Motor neuron (in vitro differentiated cells): ENCODE measurements around the gene ANKS6. TPM values are rescaled to one million over a fixed set of nuclear protein-coding genes. Genes with fewer than 3 reads are reported as not detected.

ENCODE experiments used
- ATAC-seq, 8 experiments: fragments of 200-7000 bp; cut with Tn5 transposase; replicated peaks in 6 of 8; 2 replicates each; pipeline ENCODE4 v1.8.0; 2021; ENCODE audit warnings: mild to moderate bottlenecking in 8 of 8, moderate library complexity in 8 of 8
- H3K27ac ChIP-seq, 2 donors: fragments of 250-450 bp; sonication (Bioruptor Pico); 2 replicates each; pipeline ENCODE4 v1.9.0; 2021; ENCODE audit warnings: antibody characterized with exemption in 2 of 2, mild to moderate bottlenecking in 2 of 2, moderate library complexity in 1 of 2
- H3K4me1 ChIP-seq, 2 donors: fragments of 250-450 bp; sonication (Bioruptor Pico); replicated peaks in 1 of 2; 2 replicates each; pipeline ENCODE4 v1.6.1; 2021; ENCODE audit warnings: antibody characterized with exemption in 2 of 2, mild to moderate bottlenecking in 2 of 2, moderate library complexity in 1 of 2
- H3K4me3 ChIP-seq, 5 donors: fragments of 250-450 bp; sonication (Bioruptor Pico); 2 replicates each; pipeline ENCODE4 v1.9.0; 2021; ENCODE audit warnings: antibody characterized with exemption in 5 of 5, mild to moderate bottlenecking in 5 of 5, moderate library complexity in 4 of 5
- WGBS, 10 experiments: fragments of 450-650 bp; shearing (Covaris generic); methylation state at CpG; one replicate each; pipeline ENCODE4 v1.0.0; 2022; 5-methylcytosine and 5-hydroxymethylcytosine counted together
- in situ Hi-C, 9 experiments: fragments of 400-800 bp; cut with MboI; loops; one replicate each; pipeline ENCODE4 v1.15.0; 2021; ENCODE audit warnings: low sequenced_read_pairs in 9 of 9, low pct_unique_long_range_greater_than_20kb in 2 of 9; ENCODE audit not compliant: unreplicated experiment in 9 of 9
- total RNA-seq, 8 experiments: library from RNA; unstranded; fragments of 300-600 nt; gene quantifications; 2 replicates each; pipeline versions ENCODE4 v1.2.3 to v1.2.4, GENCODE V29; 2022

ANKS6 gene
- total RNA-seq, 8 experiments from 2014 or later = 2.8 to 28.4 (median 6.8) TPM

DNA sequence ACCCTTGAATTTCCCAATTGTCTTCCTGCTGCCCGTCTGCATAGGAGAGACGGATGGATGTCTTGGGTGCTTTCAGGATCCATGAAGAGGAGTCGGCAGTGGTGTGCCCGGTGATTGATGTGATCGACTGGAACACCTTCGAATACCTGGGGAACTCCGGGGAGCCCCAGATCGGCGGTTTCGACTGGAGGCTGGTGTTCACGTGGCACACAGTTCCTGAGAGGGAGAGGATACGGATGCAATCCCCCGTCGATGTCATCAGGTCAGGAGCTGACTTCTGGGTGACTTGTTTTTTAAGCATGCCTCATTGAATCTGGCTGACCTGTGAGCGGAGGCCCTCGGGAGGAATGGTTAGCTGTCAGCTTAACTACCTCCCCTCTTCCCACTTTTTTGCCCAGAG, 35.3 kb upstream of the ANKS6 start:
- Histone ChIP-seq H3K4me1 (peaks cover 0 to 8% of the 10 kb centered on the region in 2 donors), H3K27ac (no peak overlapping the region), H3K4me3 (no peak overlapping the region)
- in situ Hi-C loops = loop anchor here in 3 of 9 experiments (25.0 kb wide), 3 partner anchors 156 to 306 kb away; partner anchors contain the start of gene TGFBR1 (in 1 of the 3)
- ATAC-seq = peak in 5 of 8 experiments; percentile 38 to 79 (median 58)
- WGBS, 10 experiments = 52 to 100% (median 74%) methylated on average over 2 to 13 of the region's 16 CpGs; no CpG with 5 or more reads in 3 of the 10 experiments

DNA sequence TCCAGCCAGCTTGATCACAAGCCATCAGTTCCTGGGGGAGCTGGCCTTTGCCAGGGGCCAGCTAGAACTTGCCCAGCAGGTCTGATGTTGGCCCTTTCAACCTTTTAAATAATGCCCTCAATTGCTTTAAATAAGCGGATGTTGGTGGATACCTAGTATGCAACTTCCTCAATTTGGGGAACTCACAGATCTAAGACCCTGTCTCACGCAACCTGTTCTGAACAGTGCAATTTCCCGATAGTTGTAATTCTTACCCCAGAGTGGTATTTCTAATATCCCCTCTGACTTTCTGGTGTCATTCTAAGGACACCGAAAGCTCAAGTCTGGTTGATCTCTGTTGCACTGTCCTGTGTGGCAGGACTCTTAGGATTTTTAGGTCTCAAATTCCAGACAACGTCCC, 34.2 kb upstream of the ANKS6 start:
- in situ Hi-C loops = loop anchor here in 3 of 9 experiments (25.0 kb wide), 3 partner anchors 157 to 307 kb away; partner anchors contain the start of gene TGFBR1 (in 1 of the 3)
- 73 to 100% (median 97%) methylated on average over 1 to 5 of the region's 5 CpGs for WGBS, 10 experiments
- peaks cover 0 to 8% of the 10 kb centered on the region in 2 donors for H3K4me1 ChIP-seq
- no peak overlapping the region for H3K27ac ChIP-seq
- no peak overlapping the region for H3K4me3 ChIP-seq
- ATAC-seq = no peak

DNA sequence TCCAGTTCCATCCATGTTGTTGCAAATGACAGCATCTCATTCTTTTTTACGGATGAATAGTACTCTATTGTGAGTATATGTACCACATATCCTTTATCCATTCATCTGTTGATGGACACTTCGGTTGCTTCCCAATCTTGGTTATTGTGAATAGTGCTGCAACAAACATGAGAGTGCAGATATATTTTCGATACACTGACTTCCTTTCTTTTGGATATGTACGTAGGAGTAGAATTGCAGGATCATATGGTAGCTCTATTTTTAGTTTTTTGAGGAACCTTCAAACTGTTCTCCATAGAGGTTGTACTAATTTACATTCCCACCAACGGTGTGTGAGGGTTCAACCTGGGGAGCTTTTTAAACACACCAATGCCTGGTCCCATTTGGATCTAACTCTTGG, 33.4 kb upstream of the ANKS6 start:
- Histone ChIP-seq H3K4me1 (peaks cover 0 to 8% of the 10 kb centered on the region in 2 donors), H3K4me3 (no peak overlapping the region), H3K27ac (no peak overlapping the region)
- 40 to 100% (median 92%) methylated on average over 1 to 5 of the region's 5 CpGs for WGBS, 10 experiments
- ATAC-seq = no peak
- in situ Hi-C loops = loop anchor here in 3 of 9 experiments (25.0 kb wide), 3 partner anchors 158 to 308 kb away; partner anchors contain the start of gene TGFBR1 (in 1 of the 3)

DNA sequence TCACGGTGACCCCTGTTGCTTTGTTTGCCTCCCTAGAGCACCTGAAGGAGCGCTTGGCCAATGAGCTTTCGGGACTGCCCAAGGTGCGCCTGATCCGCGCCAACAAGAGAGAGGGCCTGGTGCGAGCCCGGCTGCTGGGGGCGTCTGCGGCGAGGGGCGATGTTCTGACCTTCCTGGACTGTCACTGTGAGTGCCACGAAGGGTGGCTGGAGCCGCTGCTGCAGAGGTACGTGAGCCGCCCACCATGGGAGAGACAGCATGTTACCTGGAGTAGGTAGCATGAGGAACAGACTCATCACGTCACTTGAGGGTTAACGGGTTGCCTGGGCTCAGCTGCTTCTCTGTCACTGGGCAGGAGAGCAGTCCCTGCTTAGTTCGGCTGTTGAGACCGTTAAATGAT, 30.4 kb upstream of the ANKS6 start:
- H3K4me3 ChIP-seq = no peak overlapping the region
- ATAC-seq = peak in 1 of 8 experiments; percentile 20
- H3K27ac ChIP-seq = no peak overlapping the region
- WGBS, 10 experiments = 73 to 100% (median 94%) methylated on average over 1 to 8 of the region's 20 CpGs; no CpG with 5 or more reads in 3 of the 10 experiments
- in situ Hi-C loops = loop anchor here in 3 of 9 experiments (25.0 kb wide), 3 partner anchors 161 to 311 kb away; partner anchors contain the start of gene TGFBR1 (in 1 of the 3)
- peaks cover 0 to 5% of the 10 kb centered on the region in 2 donors for H3K4me1 ChIP-seq

DNA sequence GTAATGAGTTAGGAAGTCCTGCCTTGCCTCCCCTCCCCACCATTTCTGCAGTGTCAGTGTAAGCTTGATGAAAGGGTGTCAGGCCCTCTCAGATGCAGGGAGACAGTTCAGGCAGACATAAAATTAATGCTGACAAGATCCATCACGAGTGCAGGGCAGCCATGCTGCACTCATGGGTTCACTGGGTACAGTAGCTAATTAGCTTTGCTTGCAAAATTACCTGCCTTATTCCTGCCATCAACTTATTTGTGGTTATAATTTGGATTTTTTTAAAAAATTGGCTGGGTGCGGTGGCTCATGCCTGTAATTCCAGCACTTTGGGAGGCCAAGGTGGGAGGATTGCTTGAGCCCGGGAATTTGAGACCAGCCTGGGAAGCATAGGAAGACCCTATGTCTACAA, 29.1 kb upstream of the ANKS6 start:
- no peak overlapping the region for H3K27ac ChIP-seq
- no peaks in the 10 kb centered on the region for H3K4me1 ChIP-seq
- in situ Hi-C loops = loop anchor here in 3 of 9 experiments (25.0 kb wide), 3 partner anchors 162 to 312 kb away; partner anchors contain the start of gene TGFBR1 (in 1 of the 3)
- 20 to 100% (median 75%) methylated on average over 1 to 3 of the region's 3 CpGs; no CpG with 5 or more reads in 3 of the 10 experiments for WGBS, 10 experiments
- no peak overlapping the region for H3K4me3 ChIP-seq
- ATAC-seq = peak in 3 of 8 experiments; percentile 27 to 34 (median 27)

DNA sequence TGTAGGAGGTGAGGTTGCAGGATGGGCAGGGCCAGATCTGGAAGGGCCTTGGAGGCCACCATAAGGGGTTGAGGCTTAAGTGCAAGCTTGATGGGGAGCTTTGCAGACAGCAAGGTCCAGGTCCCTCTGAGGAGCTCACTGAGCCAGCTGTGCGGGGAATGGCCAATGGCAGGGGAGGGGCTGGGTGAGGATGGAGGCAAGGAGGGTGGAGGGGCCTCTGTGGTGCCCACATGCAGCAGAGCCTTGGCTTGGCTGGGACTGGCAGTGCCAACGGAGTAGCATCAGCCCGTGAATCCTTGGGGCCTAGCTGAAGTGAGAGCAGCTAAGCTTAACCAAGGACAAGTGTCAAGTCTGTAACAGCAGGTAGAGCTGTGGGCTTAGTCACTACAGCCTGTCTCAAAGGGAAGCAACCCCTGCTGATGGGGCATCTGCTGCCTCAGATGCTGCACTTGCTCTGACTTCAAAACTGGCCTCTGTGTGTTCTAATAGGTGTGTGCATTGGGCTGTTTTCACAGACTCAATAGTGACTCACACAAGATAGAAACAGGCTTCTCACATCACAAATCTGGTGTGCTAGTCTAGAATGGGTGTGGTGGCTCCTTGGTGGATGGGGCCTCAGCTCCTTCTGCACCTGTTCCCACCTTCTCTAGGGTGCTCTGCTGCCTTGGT, 27.4 kb upstream of the ANKS6 start:
- in situ Hi-C loops = no loop called here
- Histone ChIP-seq H3K4me1 (no peaks in the 10 kb centered on the region), H3K27ac (no peak overlapping the region), H3K4me3 (no peak overlapping the region)
- peak in 2 of 8 experiments; percentile 21 to 47 for ATAC-seq
- no CpG with 5 or more reads among the region's 3 CpGs for WGBS, 10 experiments

DNA sequence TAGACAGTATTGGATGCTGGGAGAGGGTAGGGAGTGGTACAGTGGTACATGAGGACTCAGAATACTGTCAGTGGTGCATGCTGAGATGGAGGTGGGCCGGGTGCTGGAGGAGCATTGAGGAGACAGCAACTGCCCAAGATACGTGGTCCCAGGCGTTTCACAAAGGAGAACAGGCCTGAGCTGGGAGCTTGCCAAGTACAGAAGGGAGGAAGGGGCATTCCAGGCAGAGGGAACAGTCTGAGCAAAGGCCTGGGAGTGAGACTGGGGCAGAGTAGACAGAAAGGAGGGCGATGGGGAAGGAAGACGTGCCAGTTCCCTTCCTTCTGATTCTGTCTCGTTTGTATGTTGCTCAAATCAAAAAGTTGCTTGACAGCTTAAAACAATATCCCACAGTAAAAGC, 26.3 kb upstream of the ANKS6 start:
- H3K4me3 ChIP-seq = no peak overlapping the region
- WGBS, 10 experiments = 60 to 100% (median 100%) methylated on average over 1 to 3 of the region's 6 CpGs; no CpG with 5 or more reads in 5 of the 10 experiments
- in situ Hi-C loops = no loop called here

DNA sequence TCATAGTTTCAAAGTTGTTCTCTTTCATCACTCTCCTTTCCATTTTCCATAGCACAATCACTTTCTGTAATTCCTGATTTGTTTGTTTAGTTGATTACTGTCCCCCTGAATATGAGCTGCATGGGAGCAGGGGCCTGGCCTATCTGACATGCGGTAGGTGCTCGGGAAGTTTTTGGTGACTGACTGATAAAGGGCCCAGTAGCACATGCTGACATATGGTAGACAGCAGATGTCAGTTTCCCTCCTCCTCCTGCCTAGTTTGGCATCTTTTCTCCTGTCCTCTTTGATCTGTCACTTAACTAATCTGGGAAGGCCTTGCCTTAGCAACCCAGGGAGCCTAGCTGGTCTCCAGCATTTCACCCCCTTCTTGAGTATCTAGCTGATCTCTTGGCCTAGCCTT, 25.5 kb upstream of the ANKS6 start:
- 57 to 100% (median 100%) methylated on average over 1 to 2 of the region's 2 CpGs; no CpG with 5 or more reads in 3 of the 10 experiments for WGBS, 10 experiments
- Histone ChIP-seq H3K4me1 (no peaks in the 10 kb centered on the region), H3K4me3 (no peak overlapping the region), H3K27ac (no peak overlapping the region)
- ATAC-seq = no peak
- in situ Hi-C loops = no loop called here

More for the DNA sequence above, 26.3 kb upstream of the ANKS6 start:
- ATAC-seq = no peak
- Histone ChIP-seq H3K27ac (no peak overlapping the region), H3K4me1 (no peaks in the 10 kb centered on the region)

DNA sequence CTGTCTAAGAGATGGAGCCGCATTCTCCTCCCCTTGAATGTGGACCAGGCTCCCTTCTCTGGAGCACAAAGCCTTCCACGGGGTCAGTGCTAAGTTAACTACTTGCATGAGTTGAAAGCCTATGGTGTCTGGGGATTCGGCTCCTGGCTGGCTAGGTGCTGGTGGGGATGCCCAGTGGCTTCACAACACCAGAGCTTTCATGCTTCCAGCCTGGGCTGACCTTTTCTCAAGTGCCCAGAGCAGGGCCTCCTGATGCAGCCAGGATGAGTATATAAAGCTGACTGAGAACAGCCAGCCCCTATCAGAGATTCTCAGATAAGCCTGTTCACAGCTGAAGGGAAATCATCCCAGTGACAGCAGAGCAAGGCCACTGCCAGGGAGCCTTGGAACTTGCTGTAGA, 22.9 kb upstream of the ANKS6 start:
- no peak for ATAC-seq
- Histone ChIP-seq H3K4me3 (no peak overlapping the region), H3K27ac (no peak overlapping the region), H3K4me1 (no peaks in the 10 kb centered on the region)
- 43 to 100% (median 86%) methylated on average over 1 to 2 of the region's 3 CpGs; no CpG with 5 or more reads in 5 of the 10 experiments for whole genome bisulfite sequencing, 10 experiments
- in situ Hi-C loops = no loop called here

DNA sequence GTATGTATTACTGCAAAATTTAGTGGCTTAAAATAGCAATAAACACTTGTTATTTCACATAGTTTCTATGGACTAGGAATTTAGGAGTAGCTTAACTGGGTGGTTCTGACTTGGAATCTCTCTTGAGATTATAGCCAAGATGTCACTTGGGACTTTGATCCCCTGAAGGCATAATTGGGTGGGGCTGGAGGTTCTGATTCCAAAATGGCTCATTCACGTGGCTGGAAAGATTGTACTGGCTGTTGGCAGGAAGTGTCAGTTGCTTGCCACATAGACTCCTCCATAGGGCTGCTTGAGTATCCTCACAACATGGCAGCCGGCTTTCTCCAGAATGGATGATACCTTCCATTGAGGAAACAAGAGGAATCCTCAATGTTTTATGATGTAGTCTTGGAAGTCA, 22.4 kb upstream of the ANKS6 start:
- Histone ChIP-seq H3K4me1 (no peaks in the 10 kb centered on the region), H3K27ac (no peak overlapping the region), H3K4me3 (no peak overlapping the region)
- 50 to 100% (median 68%) methylated on average over 1 to 2 of the region's 2 CpGs; no CpG with 5 or more reads in 6 of the 10 experiments for WGBS, 10 experiments
- ATAC-seq = no peak
- in situ Hi-C loops = no loop called here

DNA sequence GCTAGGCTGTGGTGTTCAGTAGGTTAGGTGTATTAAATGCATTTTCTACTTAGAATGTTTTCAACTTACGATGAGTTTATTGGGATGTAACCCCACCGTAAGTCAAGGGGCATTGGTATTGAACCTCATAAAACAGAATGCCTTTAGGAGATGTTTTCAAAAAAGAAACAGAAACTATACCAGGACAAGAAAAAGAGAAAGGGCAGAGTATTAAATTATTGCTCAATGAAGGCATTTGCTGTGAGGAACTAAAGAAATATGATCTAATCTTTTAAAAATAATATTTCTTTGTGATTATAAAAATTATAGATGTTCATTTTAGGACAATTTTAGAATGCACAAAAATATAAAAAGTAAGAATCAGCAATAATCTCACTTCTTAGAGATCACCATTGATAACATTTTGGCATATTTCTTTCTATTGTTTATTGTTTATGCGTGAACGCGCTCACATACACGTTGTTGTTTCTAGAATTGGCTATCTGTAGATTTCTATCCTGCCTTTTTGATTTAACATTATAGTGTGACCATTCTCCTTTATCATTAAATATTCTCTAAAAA, 19.1 kb upstream of the ANKS6 start:
- Histone ChIP-seq H3K27ac (no peak overlapping the region), H3K4me3 (no peak overlapping the region), H3K4me1 (no peaks in the 10 kb centered on the region)
- WGBS, 10 experiments = 67 to 98% (median 88%) methylated on average over 4 to 6 of the region's 6 CpGs
- ATAC-seq = no peak
- in situ Hi-C loops = no loop called here

DNA sequence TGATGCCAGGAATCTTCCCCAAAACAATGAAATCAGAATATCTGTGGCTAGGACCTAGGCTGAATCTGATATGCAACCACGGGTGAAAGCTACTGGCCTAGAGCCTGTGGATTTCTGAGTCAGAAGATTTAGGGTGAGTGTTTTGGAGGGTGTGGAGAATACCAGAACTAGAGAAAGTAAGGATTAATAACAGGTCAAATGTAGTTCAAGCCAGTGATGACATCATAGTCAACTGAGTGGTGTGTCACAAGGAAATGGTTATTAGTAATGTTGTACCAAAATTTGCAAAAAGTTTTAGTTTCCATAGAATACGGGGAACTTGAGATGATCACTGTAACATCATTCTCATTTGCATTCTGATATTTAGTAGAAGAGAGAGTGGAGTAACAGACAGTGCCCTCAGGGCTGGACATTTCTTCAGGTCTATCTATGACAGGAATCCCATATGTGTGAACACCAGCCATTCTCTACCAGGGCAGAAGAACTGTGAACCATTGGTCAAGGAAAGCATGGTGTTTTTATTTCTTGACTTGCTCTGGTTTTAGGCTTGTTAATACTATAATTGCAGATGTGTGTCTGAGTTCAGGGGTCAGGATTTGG, 14.8 kb upstream of the ANKS6 start:
- H3K4me3 ChIP-seq = no peak overlapping the region
- H3K4me1 ChIP-seq = peaks cover 4 to 18% of the 10 kb centered on the region in 2 donors
- WGBS, 10 experiments = 0 to 87% (median 75%) methylated on average over 1 to 2 of the region's 2 CpGs; no CpG with 5 or more reads in 3 of the 10 experiments
- ATAC-seq = peak in 6 of 8 experiments; percentile 20 to 67 (median 45)
- no peak overlapping the region for H3K27ac ChIP-seq
- in situ Hi-C loops = no loop called here
